ENCODE results near the gene ARMC12.

GRCh38 chr6:35787266-35788218, 50.7 kb downstream of the ARMC12 start:
- TF ChIP-seq CTCF (IDR thresholded peaks at IDR 0.05; ENCODE audit: poor library complexity): no peak
- no peak for TF ChIP-seq EZH2phosphoT487 (IDR thresholded peaks at IDR 0.05; ENCODE audit: low read depth, severe bottlenecking, unreplicated experiment)

Data from hepatocyte (in vitro differentiated cells).